Measurements from ENCODE around the gene ANKEF1. TPM values are rescaled to one million over a fixed set of nuclear protein-coding genes. Genes with fewer than 3 reads are reported as not detected.

Gene ANKEF1
- polyA plus RNA-seq, 1 donor (not counting 4 experiments of a cell fraction or from before 2014, with no cell fraction given), result 12.4 TPM

- no peak overlapping the region for H3K4me3 ChIP-seq (ENCODE audit: control insufficient read depth in 2 of 3, extremely low read depth in 1 of 3, insufficient read depth in 2 of 3, low read depth in 1 of 3, low read length in 3 of 3)
- no peak for DNase-seq (ENCODE audit: low read depth, low spot score)
- H3K27ac ChIP-seq (ENCODE audit: control insufficient read depth, insufficient read depth, low read length), result no peak overlapping the region
- H3K36me3 ChIP-seq (ENCODE audit: control insufficient read depth in 2 of 2, extremely low read depth in 1 of 2, insufficient read depth in 2 of 2, low read length in 2 of 2), result peaks cover 2 to 7% of the 10 kb centered on the region in 2 experiments
- no peak for FAIRE-seq
- H2AFZ ChIP-seq (ENCODE audit: control insufficient read depth, low read length), result no peak overlapping the region
- no peaks in the 10 kb centered on the region for H3K79me2 ChIP-seq (ENCODE audit: control insufficient read depth, insufficient read depth, low read length)
- no peak for TF ChIP-seq EZH2 (IDR thresholded peaks at IDR 0.05; ENCODE audit: low read length)
- TF ChIP-seq CTCF (optimal IDR thresholded peaks at IDR 0.05 in 1 of 3, IDR thresholded peaks at IDR 0.05 in 1 of 3, conservative IDR thresholded peaks at IDR 0.05 in 1 of 3; ENCODE audit: extremely low read depth in 1 of 3, insufficient read depth in 2 of 3, low read length in 3 of 3), result peak in 1 of 3 experiments; percentile 30
- dilution Hi-C loops (cut with MboI; ENCODE audit: extremely low pct_ligation_motif_present, low sequenced_read_pairs), result no loop called here
- H3K4me2 ChIP-seq (ENCODE audit: control insufficient read depth, extremely low read depth, insufficient read depth, low read depth, low read length), result no peak overlapping the region
- no peaks in the 10 kb centered on the region for H3K9me3 ChIP-seq (ENCODE audit: control insufficient read depth, low read depth, low read length)
- no peaks in the 10 kb centered on the region for H3K4me1 ChIP-seq (ENCODE audit: control insufficient read depth, extremely low read depth, insufficient read depth, low read length)
- H3K9me1 ChIP-seq (ENCODE audit: control insufficient read depth, extremely low read depth, insufficient read depth, low read length), result no peaks in the 10 kb centered on the region
- no peaks in the 10 kb centered on the region for H4K20me1 ChIP-seq (ENCODE audit: control insufficient read depth, extremely low read depth, insufficient read depth, low read length)
- no peaks in the 10 kb centered on the region for H3K27me3 ChIP-seq (ENCODE audit: control insufficient read depth, extremely low read depth, insufficient read depth, low read length)
- no peak overlapping the region for H3K9ac ChIP-seq (ENCODE audit: control insufficient read depth, extremely low read depth, insufficient read depth, low read length)
Observed at GRCh38 chr20:10047427-10047826, 12.6 kb downstream of the ANKEF1 start.

- H3K27me3 ChIP-seq (ENCODE audit: control insufficient read depth, extremely low read depth, insufficient read depth, low read length), result no peaks in the 10 kb centered on the region
- TF ChIP-seq EZH2 (IDR thresholded peaks at IDR 0.05; ENCODE audit: low read length), result no peak
- TF ChIP-seq CTCF (optimal IDR thresholded peaks at IDR 0.05 in 1 of 3, IDR thresholded peaks at IDR 0.05 in 1 of 3, conservative IDR thresholded peaks at IDR 0.05 in 1 of 3; ENCODE audit: extremely low read depth in 1 of 3, insufficient read depth in 2 of 3, low read length in 3 of 3), result no peak
- no peak for DNase-seq (ENCODE audit: low read depth, low spot score)
- no peak overlapping the region for H3K4me3 ChIP-seq (ENCODE audit: control insufficient read depth in 2 of 3, extremely low read depth in 1 of 3, insufficient read depth in 2 of 3, low read depth in 1 of 3, low read length in 3 of 3)
- H3K9ac ChIP-seq (ENCODE audit: control insufficient read depth, extremely low read depth, insufficient read depth, low read length), result no peak overlapping the region
- H2AFZ ChIP-seq (ENCODE audit: control insufficient read depth, low read length), result no peak overlapping the region
- H3K79me2 ChIP-seq (ENCODE audit: control insufficient read depth, insufficient read depth, low read length), result no peaks in the 10 kb centered on the region
- H3K27ac ChIP-seq (ENCODE audit: control insufficient read depth, insufficient read depth, low read length), result no peak overlapping the region
- H3K36me3 ChIP-seq (ENCODE audit: control insufficient read depth in 2 of 2, extremely low read depth in 1 of 2, insufficient read depth in 2 of 2, low read length in 2 of 2), result peaks cover 4% of the 10 kb centered on the region in 2 experiments
- H3K4me2 ChIP-seq (ENCODE audit: control insufficient read depth, extremely low read depth, insufficient read depth, low read depth, low read length), result no peak overlapping the region
- no peaks in the 10 kb centered on the region for H3K9me3 ChIP-seq (ENCODE audit: control insufficient read depth, low read depth, low read length)
- no peaks in the 10 kb centered on the region for H3K4me1 ChIP-seq (ENCODE audit: control insufficient read depth, extremely low read depth, insufficient read depth, low read length)
- H4K20me1 ChIP-seq (ENCODE audit: control insufficient read depth, extremely low read depth, insufficient read depth, low read length), result no peaks in the 10 kb centered on the region
- FAIRE-seq, result no peak
- dilution Hi-C loops (cut with MboI; ENCODE audit: extremely low pct_ligation_motif_present, low sequenced_read_pairs), result no loop called here
- H3K9me1 ChIP-seq (ENCODE audit: control insufficient read depth, extremely low read depth, insufficient read depth, low read length), result no peaks in the 10 kb centered on the region
Observed at GRCh38 chr20:10051185-10051584, 16.4 kb downstream of the ANKEF1 start.

Measured in keratinocyte (primary cell).